Measurements from ENCODE around the gene MAPT.

The MAPT gene

GRCh38 chr17:45977506-45977824 lies 83.1 kb downstream of the MAPT start:
- no peaks in the 10 kb centered on the region for H3K36me3 ChIP-seq (ENCODE audit: control insufficient read depth in 1 of 2, insufficient read depth in 2 of 2, low read depth in 1 of 2, low read length in 2 of 2)
- H3K4me1 ChIP-seq (ENCODE audit: control insufficient read depth, insufficient read depth, low read depth, low read length): peaks cover 3% of the 10 kb centered on the region
- no peak overlapping the region for H4K91ac ChIP-seq (ENCODE audit: low read length)
- H2BK15ac ChIP-seq (ENCODE audit: low read depth, poor library complexity, severe bottlenecking): no peak overlapping the region
- H3K9me3 ChIP-seq (ENCODE audit: control insufficient read depth, low read length): peaks cover 3% of the 10 kb centered on the region
- no peak overlapping the region for H3K23ac ChIP-seq (ENCODE audit: low read length in 2 of 2)
- H3K9ac ChIP-seq (ENCODE audit: low read length): no peak overlapping the region
- H2AFZ ChIP-seq (ENCODE audit: low read depth, low read length): no peak overlapping the region
- H3K27me3 ChIP-seq (ENCODE audit: control insufficient read depth in 1 of 2, insufficient read depth in 1 of 2, low read length in 2 of 2): peaks cover 47 to 72% of the 10 kb centered on the region in 2 experiments
- H3K4me2 ChIP-seq (ENCODE audit: low read length, poor library complexity, severe bottlenecking): no peak overlapping the region
- no peak overlapping the region for H3K14ac ChIP-seq (ENCODE audit: low read length in 2 of 2)
- 92% methylated on average over 4 of the region's 4 CpGs for WGBS
- no peak overlapping the region for H3K18ac ChIP-seq (ENCODE audit: low read depth in 1 of 2, low read length in 2 of 2)
- H3K27ac ChIP-seq (ENCODE audit: low read length, poor library complexity, severe bottlenecking): no peak overlapping the region
- no peak overlapping the region for H2BK120ac ChIP-seq (ENCODE audit: low read depth, low read length)
- H3K4me3 ChIP-seq (ENCODE audit: insufficient read depth in 1 of 2, low read depth in 1 of 2, low read length in 2 of 2): no peak overlapping the region
- no peak overlapping the region for H4K8ac ChIP-seq (ENCODE audit: low read length)
- no peak overlapping the region for H2BK5ac ChIP-seq (ENCODE audit: low read depth, low read length, poor library complexity, severe bottlenecking)
- no peak overlapping the region for H2BK12ac ChIP-seq (ENCODE audit: low read length in 2 of 2)
- no peak for DNase-seq
- no peaks in the 10 kb centered on the region for H3K79me1 ChIP-seq (replicated peaks; ENCODE audit: low read length, poor library complexity, severe bottlenecking)
- H3K4ac ChIP-seq (ENCODE audit: low read depth in 1 of 2, low read length in 2 of 2): no peak overlapping the region
- H2AK5ac ChIP-seq (ENCODE audit: low read length, severe bottlenecking): no peak overlapping the region

- Histone ChIP-seq H3K36me3 (ENCODE audit: control insufficient read depth in 1 of 2, insufficient read depth in 2 of 2, low read depth in 1 of 2, low read length in 2 of 2) (no peaks in the 10 kb centered on the region), H2AK5ac (ENCODE audit: low read length, severe bottlenecking) (no peak overlapping the region), H4K8ac (ENCODE audit: low read length) (no peak overlapping the region), H4K91ac (ENCODE audit: low read length) (no peak overlapping the region), H3K14ac (ENCODE audit: low read length in 2 of 2) (no peak overlapping the region), H3K4me3 (ENCODE audit: insufficient read depth in 1 of 2, low read depth in 1 of 2, low read length in 2 of 2) (no peak overlapping the region), H3K79me1 (replicated peaks; ENCODE audit: low read length, poor library complexity, severe bottlenecking) (no peaks in the 10 kb centered on the region), H3K18ac (ENCODE audit: low read depth in 1 of 2, low read length in 2 of 2) (no peak overlapping the region), H2BK120ac (ENCODE audit: low read depth, low read length) (no peak overlapping the region), H2BK12ac (ENCODE audit: low read length in 2 of 2) (no peak overlapping the region), H3K4me1 (ENCODE audit: control insufficient read depth, insufficient read depth, low read depth, low read length) (peaks cover 3% of the 10 kb centered on the region), H2BK15ac (ENCODE audit: low read depth, poor library complexity, severe bottlenecking) (no peak overlapping the region), H3K4me2 (ENCODE audit: low read length, poor library complexity, severe bottlenecking) (no peak overlapping the region), H3K4ac (ENCODE audit: low read depth in 1 of 2, low read length in 2 of 2) (no peak overlapping the region), H3K9me3 (ENCODE audit: control insufficient read depth, low read length) (no peaks in the 10 kb centered on the region), H3K27ac (ENCODE audit: low read length, poor library complexity, severe bottlenecking) (no peak overlapping the region), H3K23ac (ENCODE audit: low read length in 2 of 2) (no peak overlapping the region), H2BK5ac (ENCODE audit: low read depth, low read length, poor library complexity, severe bottlenecking) (no peak overlapping the region), H2AFZ (ENCODE audit: low read depth, low read length) (no peak overlapping the region), H3K27me3 (ENCODE audit: control insufficient read depth in 1 of 2, insufficient read depth in 1 of 2, low read length in 2 of 2) (peaks cover 42 to 75% of the 10 kb centered on the region in 2 experiments), H3K9ac (ENCODE audit: low read length) (no peak overlapping the region)
- 76% methylated on average over 2 of the region's 3 CpGs for WGBS
- DNase-seq: no peak
Observed at GRCh38 chr17:45977976-45978626, 83.7 kb downstream of the MAPT start.

GRCh38 chr17:45979137-45979536 lies 84.8 kb downstream of the MAPT start:
- Histone ChIP-seq H2AK5ac (ENCODE audit: low read length, severe bottlenecking) (no peak overlapping the region), H2BK5ac (ENCODE audit: low read depth, low read length, poor library complexity, severe bottlenecking) (no peak overlapping the region), H2BK15ac (ENCODE audit: low read depth, poor library complexity, severe bottlenecking) (no peak overlapping the region), H2BK120ac (ENCODE audit: low read depth, low read length) (no peak overlapping the region), H4K91ac (ENCODE audit: low read length) (no peak overlapping the region), H3K14ac (ENCODE audit: low read length in 2 of 2) (no peak overlapping the region), H3K9me3 (ENCODE audit: control insufficient read depth, low read length) (no peaks in the 10 kb centered on the region), H2BK12ac (ENCODE audit: low read length in 2 of 2) (no peak overlapping the region), H2AFZ (ENCODE audit: low read depth, low read length) (no peak overlapping the region), H3K9ac (ENCODE audit: low read length) (no peak overlapping the region), H3K79me1 (replicated peaks; ENCODE audit: low read length, poor library complexity, severe bottlenecking) (no peaks in the 10 kb centered on the region), H4K8ac (ENCODE audit: low read length) (no peak overlapping the region), H3K36me3 (ENCODE audit: control insufficient read depth in 1 of 2, insufficient read depth in 2 of 2, low read depth in 1 of 2, low read length in 2 of 2) (no peaks in the 10 kb centered on the region), H3K27me3 (ENCODE audit: control insufficient read depth in 1 of 2, insufficient read depth in 1 of 2, low read length in 2 of 2) (peaks cover 44 to 75% of the 10 kb centered on the region in 2 experiments), H3K4ac (ENCODE audit: low read depth in 1 of 2, low read length in 2 of 2) (no peak overlapping the region), H3K18ac (ENCODE audit: low read depth in 1 of 2, low read length in 2 of 2) (no peak overlapping the region), H3K4me3 (ENCODE audit: insufficient read depth in 1 of 2, low read depth in 1 of 2, low read length in 2 of 2) (no peak overlapping the region), H3K4me2 (ENCODE audit: low read length, poor library complexity, severe bottlenecking) (no peak overlapping the region), H3K23ac (ENCODE audit: low read length in 2 of 2) (no peak overlapping the region), H3K4me1 (ENCODE audit: control insufficient read depth, insufficient read depth, low read depth, low read length) (peaks cover 3% of the 10 kb centered on the region), H3K27ac (ENCODE audit: low read length, poor library complexity, severe bottlenecking) (no peak overlapping the region)
- WGBS: 46% methylated on average over 2 of the region's 2 CpGs
- no peak for DNase-seq

- Histone ChIP-seq H2BK5ac (ENCODE audit: low read depth, low read length, poor library complexity, severe bottlenecking) (no peak overlapping the region), H3K18ac (ENCODE audit: low read depth in 1 of 2, low read length in 2 of 2) (no peak overlapping the region), H2BK12ac (ENCODE audit: low read length in 2 of 2) (no peak overlapping the region), H3K14ac (ENCODE audit: low read length in 2 of 2) (no peak overlapping the region), H3K4me3 (ENCODE audit: insufficient read depth in 1 of 2, low read depth in 1 of 2, low read length in 2 of 2) (no peak overlapping the region), H2BK15ac (ENCODE audit: low read depth, poor library complexity, severe bottlenecking) (no peak overlapping the region), H3K27me3 (ENCODE audit: control insufficient read depth in 1 of 2, insufficient read depth in 1 of 2, low read length in 2 of 2) (peaks cover 27 to 74% of the 10 kb centered on the region in 2 experiments), H3K4me1 (ENCODE audit: control insufficient read depth, insufficient read depth, low read depth, low read length) (peaks cover 3% of the 10 kb centered on the region), H3K36me3 (ENCODE audit: control insufficient read depth in 1 of 2, insufficient read depth in 2 of 2, low read depth in 1 of 2, low read length in 2 of 2) (no peaks in the 10 kb centered on the region), H3K27ac (ENCODE audit: low read length, poor library complexity, severe bottlenecking) (no peak overlapping the region), H3K79me1 (replicated peaks; ENCODE audit: low read length, poor library complexity, severe bottlenecking) (no peaks in the 10 kb centered on the region), H2AFZ (ENCODE audit: low read depth, low read length) (no peak overlapping the region), H4K8ac (ENCODE audit: low read length) (no peak overlapping the region), H3K4ac (ENCODE audit: low read depth in 1 of 2, low read length in 2 of 2) (no peak overlapping the region), H3K9ac (ENCODE audit: low read length) (no peak overlapping the region), H2AK5ac (ENCODE audit: low read length, severe bottlenecking) (no peak overlapping the region), H3K4me2 (ENCODE audit: low read length, poor library complexity, severe bottlenecking) (no peak overlapping the region), H3K23ac (ENCODE audit: low read length in 2 of 2) (no peak overlapping the region), H3K9me3 (ENCODE audit: control insufficient read depth, low read length) (no peaks in the 10 kb centered on the region), H2BK120ac (ENCODE audit: low read depth, low read length) (no peak overlapping the region), H4K91ac (ENCODE audit: low read length) (no peak overlapping the region)
- no peak for DNase-seq
- WGBS: 98% methylated on average over 3 of the region's 6 CpGs
Observed at GRCh38 chr17:45980855-45981254, 86.5 kb downstream of the MAPT start.
